Measurements from ENCODE around the gene RNF208.
"Not testable (repeated sequence)": the region's sequence is repeated elsewhere in the genome, so short reads cannot be mapped to it uniquely, and the experiment has no call there.

The RNF208 gene

GRCh38 chr9:137240318-137240840 is 18.3 kb upstream of the RNF208 start:
- no peak for DNase-seq (ENCODE audit: low read depth)

DNA sequence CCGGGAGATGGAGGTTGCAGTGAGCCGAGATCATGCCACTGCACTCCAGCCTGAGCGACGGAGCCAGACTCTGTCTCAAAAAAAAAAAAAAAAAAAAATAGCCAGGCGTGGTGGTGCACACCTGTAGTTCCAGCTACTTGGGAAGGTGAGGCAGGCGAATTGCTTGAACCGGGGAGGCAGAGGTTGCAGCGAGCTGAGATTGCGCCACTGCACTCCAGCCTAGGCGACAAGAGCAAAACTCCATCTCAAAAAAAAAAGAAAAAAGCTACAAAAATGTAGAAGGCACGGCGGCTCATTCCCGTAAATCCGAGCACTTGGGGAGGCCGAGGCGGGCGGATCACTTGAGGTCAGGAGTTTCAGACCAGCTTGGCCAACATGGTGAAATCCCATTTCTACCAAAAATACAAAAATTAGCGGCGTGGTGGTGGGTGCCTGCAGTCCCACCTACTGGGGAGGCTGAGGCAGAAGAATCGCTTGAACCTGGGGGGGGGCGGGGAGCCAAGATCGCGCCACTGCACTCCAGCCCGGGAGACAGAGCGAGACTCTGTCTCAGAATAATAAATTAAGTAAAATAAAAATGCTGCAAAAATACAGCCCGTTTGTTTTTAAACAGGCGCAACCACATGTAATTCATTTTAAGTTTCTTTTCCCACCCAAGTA is 17.6 kb upstream of the RNF208 start:
- DNase-seq (ENCODE audit: low read depth) = not testable (repeated sequence)

- no peak for DNase-seq (ENCODE audit: low read depth)
These were observed 16.0 kb upstream of the RNF208 start for GRCh38 chr9:137237759-137238726.

DNA sequence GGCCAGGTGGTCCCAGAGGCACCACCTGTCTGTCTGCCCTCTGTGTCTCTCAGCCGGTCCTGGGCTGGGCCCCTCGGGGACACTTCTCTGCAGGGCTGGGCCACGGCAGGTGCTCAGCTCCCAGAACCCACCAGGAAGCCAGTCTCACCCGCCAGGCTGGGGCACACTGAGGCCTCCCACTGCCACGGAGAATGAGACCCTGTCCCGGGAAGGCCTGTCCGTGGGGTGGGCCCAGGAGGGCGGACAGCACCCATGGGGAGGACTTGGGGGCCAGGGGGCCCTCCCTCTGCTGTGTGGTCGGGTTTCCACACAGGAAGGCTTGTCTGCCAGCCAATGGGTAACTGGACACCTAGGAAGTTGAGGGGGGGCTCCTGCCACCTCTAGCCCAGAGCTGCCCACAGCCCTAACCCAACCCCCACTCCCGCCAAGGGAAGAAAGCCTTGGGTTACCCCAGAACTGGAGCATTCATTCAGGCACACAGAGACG is 14.9 kb upstream of the RNF208 start:
- DNase-seq (ENCODE audit: low read depth) = no peak

GRCh38 chr9:137236238-137236935 is 14.3 kb upstream of the RNF208 start:
- no peak for DNase-seq (ENCODE audit: low read depth)

GRCh38 chr9:137235424-137236237 is 13.6 kb upstream of the RNF208 start:
- no peak for DNase-seq (ENCODE audit: low read depth)

DNA sequence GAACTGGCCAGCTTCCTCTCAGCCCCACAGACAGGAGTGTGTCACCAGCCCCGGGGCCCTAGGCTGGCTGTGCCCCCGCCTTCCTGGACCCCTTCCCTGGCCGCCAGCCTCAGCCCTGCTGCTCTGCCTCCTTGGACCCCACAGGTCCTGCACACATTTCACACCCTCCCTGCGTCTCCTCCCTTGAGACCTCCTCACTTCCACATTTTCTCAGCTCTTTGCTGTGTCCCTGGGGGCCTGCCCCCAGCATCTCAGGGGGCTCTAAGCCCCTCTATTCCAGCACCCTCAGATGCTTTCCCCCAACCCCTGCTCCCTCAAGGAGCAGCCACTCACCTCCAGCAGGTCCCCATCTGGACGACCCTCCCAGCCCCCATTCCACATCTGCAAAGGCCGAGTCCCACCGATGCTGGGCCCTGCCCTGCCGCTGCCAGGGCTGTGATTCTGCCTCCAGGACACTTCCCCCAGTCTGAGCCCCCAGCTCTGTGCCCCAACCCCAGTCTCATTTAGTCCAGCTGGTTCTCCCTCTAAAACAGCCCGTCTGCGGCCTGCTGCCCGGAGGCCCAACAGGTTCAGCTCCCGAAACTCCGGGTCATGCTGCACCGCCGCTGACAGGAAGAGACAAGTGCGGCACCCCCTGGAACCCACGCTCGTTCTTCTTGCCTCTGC is 12.9 kb upstream of the RNF208 start:
- DNase-seq (ENCODE audit: low read depth) = no peak

GRCh38 chr9:137234055-137234697 is 12.1 kb upstream of the RNF208 start:
- DNase-seq (ENCODE audit: low read depth) = no peak

GRCh38 chr9:137233143-137233980 is 11.3 kb upstream of the RNF208 start:
- DNase-seq (ENCODE audit: low read depth) = no peak

DNA sequence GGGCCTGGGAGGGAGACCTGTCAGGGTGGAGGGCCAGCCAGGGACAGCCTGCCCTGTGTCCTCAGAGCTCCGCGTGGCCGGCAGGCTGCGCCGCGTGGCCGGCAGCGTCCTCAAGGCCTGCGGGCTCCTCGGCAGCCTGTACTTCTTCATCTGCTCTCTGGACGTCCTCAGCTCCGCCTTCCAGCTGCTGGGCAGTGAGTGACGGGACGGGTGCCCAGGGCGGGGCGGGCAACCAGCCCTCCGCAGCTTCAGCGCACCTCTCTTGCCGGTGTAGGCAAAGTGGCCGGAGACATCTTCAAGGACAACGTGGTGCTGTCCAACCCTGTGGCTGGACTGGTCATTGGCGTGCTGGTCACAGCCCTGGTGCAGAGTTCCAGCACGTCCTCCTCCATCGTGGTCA is 10.5 kb upstream of the RNF208 start:
- no peak for DNase-seq (ENCODE audit: low read depth)

- DNase-seq (ENCODE audit: low read depth) = no peak
These were observed 10.1 kb upstream of the RNF208 start for GRCh38 chr9:137232101-137232500.

DNA sequence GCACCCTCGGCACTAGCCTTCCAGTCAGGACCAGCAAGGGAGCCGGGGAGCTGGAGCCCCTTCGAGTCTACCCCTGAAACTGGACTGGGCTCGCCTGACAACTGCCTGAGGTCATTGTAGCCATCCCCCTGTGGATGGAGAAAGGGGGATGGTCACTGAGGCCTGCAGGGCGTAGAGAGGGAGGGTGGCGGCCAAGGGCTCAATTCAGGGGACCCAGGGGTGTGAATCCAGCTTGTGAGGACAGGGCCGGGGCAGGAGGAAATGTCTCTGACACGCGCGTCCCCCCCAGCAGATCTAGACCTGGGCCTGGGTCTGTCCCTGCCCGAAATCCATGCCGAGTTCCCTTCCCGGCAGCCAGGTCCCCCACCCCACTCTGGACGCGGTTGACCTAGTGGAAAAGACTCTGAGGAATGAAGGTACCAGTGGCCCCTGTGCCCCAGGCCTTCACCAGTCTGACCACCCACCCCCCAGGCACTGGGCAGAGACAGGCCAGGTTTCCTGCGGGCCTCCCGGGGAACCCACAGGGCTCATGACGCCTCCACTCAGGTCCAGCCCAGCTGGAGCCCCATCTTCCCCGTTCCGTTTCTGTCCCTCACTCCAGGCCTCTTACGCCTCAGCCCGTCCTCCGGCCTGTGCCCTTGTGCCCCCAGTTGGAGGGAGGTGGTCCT is 9.5 kb upstream of the RNF208 start:
- DNase-seq (ENCODE audit: low read depth) = no peak

GRCh38 chr9:137230705-137231371 is 8.8 kb upstream of the RNF208 start, which contains the start of gene SLC34A3:
Gene SLC34A3, plus strand, starts transcription at chr9:137230901. Its CDS starts 802 bp downstream, at chr9:137231703.
- no peak for DNase-seq (ENCODE audit: low read depth)

GRCh38 chr9:137229903-137230704 is 8.1 kb upstream of the RNF208 start:
- no peak for DNase-seq (ENCODE audit: low read depth)

- no peak for DNase-seq (ENCODE audit: low read depth)
These were observed 7.2 kb upstream of the RNF208 start for GRCh38 chr9:137228968-137229896.

- no peak for DNase-seq (ENCODE audit: low read depth)
These were observed 6.5 kb upstream of the RNF208 start for GRCh38 chr9:137228506-137228967.

All from non-pigmented ciliary epithelial cell (primary cell).